K562 (cell line): ENCODE data around the gene SERPINA6. TPM values are rescaled to one million over a fixed set of nuclear protein-coding genes. Genes with fewer than 3 reads are reported as not detected.

Experiments used
- ATAC-seq: fragments of 200-7000 bp; cut with Tn5 transposase; 3 replicates; pipeline ENCODE4 v1.9.1; 2020; ENCODE audit warnings: moderate library complexity
- BruUV-seq: library from RNA; stranded (reverse); fragments of 400-500 nt; replicated peaks from 2 replicates; lab custom pipeline; 2021; lab: Mats Ljungman, UMichigan
- CTCF ChIA-PET: fragments of 300-600 bp; formaldehyde crosslinking; extraction: SDS; loops from one replicate; lab custom pipeline; 2021; ENCODE audit warnings: low intra/inter-chr PET ratio; lab: Yijun Ruan, JAX
- POLR2A ChIA-PET: fragments of 300-600, 350-650 bp; sonication (Branson Sonifier 250); formaldehyde crosslinking; extraction: SDS; loops from one replicate; lab custom pipeline; 2021; ENCODE audit warnings: antibody characterized with exemption, inconsistent platforms; lab: Yijun Ruan, JAX
- DNase-seq, 4 experiments: peaks; one replicate each; pipeline versions ENCODE4 v3.0.0 to v3.0.0-alpha.2; 2011 to 2018; ENCODE audit warnings: low spot score in 3 of 4, mixed read lengths in 3 of 4; ENCODE audit errors: extremely low read depth in 1 of 4
- FAIRE-seq: peaks from 2 replicates; lab custom pipeline; 2011; peaks lifted over from hg19 to GRCh38; lab: Jason Lieb, UNC
- H2AFZ ChIP-seq: 2 replicates; pipeline ENCODE4 v1.6.0; 2011; ENCODE audit warnings: low read depth, low read length, control low read depth, inconsistent platforms
- H3K27ac ChIP-seq: fragments of 200-600 bp; 3 replicates; pipeline ENCODE4 v1.8.0; 2011; ENCODE audit warnings: low read depth, mild to moderate bottlenecking, control low read depth, inconsistent platforms, low read length, moderate library complexity, mixed read lengths; ENCODE audit errors: extremely low read depth
- H3K27me3 ChIP-seq, 2 experiments: fragments of 300-600 bp in 1 of 2; 2 replicates in 1 of 2; 3 replicates in 1 of 2; pipeline versions ENCODE4 v1.6.0 to v1.8.0; 2011; ENCODE audit warnings: inconsistent platforms in 2 of 2, low read length in 2 of 2, mild to moderate bottlenecking in 1 of 2, mixed read lengths in 1 of 2, moderate library complexity in 1 of 2; ENCODE audit not compliant: control insufficient read depth in 2 of 2, insufficient read depth in 2 of 2
- H3K36me3 ChIP-seq: fragments of 300-600 bp; 3 replicates; pipeline ENCODE4 v1.8.0; 2011; ENCODE audit warnings: mild to moderate bottlenecking, low read length, inconsistent platforms; ENCODE audit not compliant: control insufficient read depth, insufficient read depth
- H3K4me1 ChIP-seq, 2 experiments: fragments of 200-600 bp in 1 of 2; replicated peaks in 1 of 2; 2 replicates in 1 of 2; 3 replicates in 1 of 2; pipeline versions ENCODE4 v1.5.1 to v1.8.0; 2011; ENCODE audit warnings: inconsistent platforms in 2 of 2, low read length in 2 of 2, mild to moderate bottlenecking in 1 of 2, mixed read lengths in 1 of 2, moderate library complexity in 1 of 2; ENCODE audit not compliant: control insufficient read depth in 2 of 2, insufficient read depth in 2 of 2
- H3K4me2 ChIP-seq: 2 replicates; pipeline ENCODE4 v1.6.1; 2011; ENCODE audit warnings: low read length, control low read depth, inconsistent platforms, mixed read lengths; ENCODE audit not compliant: insufficient read depth
- H3K4me3 ChIP-seq: fragments of 200-600 bp; sonication (generic), shearing (Covaris generic); 2 replicates; pipeline ENCODE4 v1.5.1; 2016; ENCODE audit warnings: control low read depth, inconsistent platforms
- H3K79me2 ChIP-seq: fragments of 200-600 bp; 3 replicates; pipeline ENCODE4 v1.8.0; 2011; ENCODE audit warnings: low read length, inconsistent platforms; ENCODE audit not compliant: control insufficient read depth, insufficient read depth
- H3K9ac ChIP-seq, 2 experiments: 2 replicates each; pipeline versions ENCODE4 v1.6.0 to v1.6.1; 2011; ENCODE audit warnings: low read depth in 2 of 2, low read length in 2 of 2, control low read depth in 1 of 2, inconsistent platforms in 1 of 2, mild to moderate bottlenecking in 1 of 2, mixed read lengths in 1 of 2; ENCODE audit not compliant: insufficient read depth in 1 of 2
- H3K9me1 ChIP-seq: one replicate; pipeline ENCODE4 v1.6.0; 2011; ENCODE audit warnings: inconsistent platforms, mild to moderate bottlenecking, low read length, moderate library complexity; ENCODE audit not compliant: control insufficient read depth, insufficient read depth
- H3K9me3 ChIP-seq: replicated peaks from 2 replicates; pipeline ENCODE4 v1.5.1; 2011; ENCODE audit warnings: low read depth, low read length, inconsistent platforms; ENCODE audit not compliant: control insufficient read depth, insufficient read depth
- H4K20me1 ChIP-seq: replicated peaks from 2 replicates; pipeline ENCODE4 v1.6.1; 2011; ENCODE audit warnings: low read length, inconsistent platforms, mixed read lengths; ENCODE audit not compliant: control insufficient read depth, insufficient read depth
- GABPB2 ChIP-seq: fragments of 250-450 bp; sonication (Bioruptor Pico); conservative IDR thresholded peaks from 2 replicates; pipeline ENCODE4 v1.5.1; 2021; ENCODE audit warnings: mild to moderate bottlenecking
- HOMEZ ChIP-seq: fragments of 250-450 bp; sonication (Bioruptor Pico); IDR thresholded peaks from 2 replicates; pipeline ENCODE4 v1.4.0; 2020; ENCODE audit warnings: mild to moderate bottlenecking, moderate library complexity
- MNT ChIP-seq, 2 experiments: fragments of 450-650 bp; conservative IDR thresholded peaks; 2 replicates each; pipeline ENCODE4 v1.6.1; 2017; ENCODE audit warnings: mild to moderate bottlenecking in 2 of 2, moderate library complexity in 2 of 2
- PATZ1 ChIP-seq: fragments of 250-450 bp; sonication (Bioruptor Pico); IDR thresholded peaks from 2 replicates; pipeline ENCODE4 v1.5.0; 2020; ENCODE audit warnings: mild to moderate bottlenecking, borderline replicate concordance
- POLR3G ChIP-seq: IDR thresholded peaks from 2 replicates; pipeline ENCODE4 v1.6.1; 2011; ENCODE audit not compliant: insufficient read length, insufficient replicate concordance; ENCODE audit errors: extremely low read depth
- RBBP5 ChIP-seq: fragments of 200-600 bp; sonication (generic); IDR thresholded peaks from 2 replicates; pipeline ENCODE4 v1.6.1; 2012; ENCODE audit warnings: borderline replicate concordance, mild to moderate bottlenecking, low read length, control low read depth, inconsistent platforms; ENCODE audit not compliant: insufficient read depth, poor library complexity, severe bottlenecking
- ZBTB7A ChIP-seq: IDR thresholded peaks from 2 replicates; pipeline ENCODE4 v1.6.1; 2011; ENCODE audit warnings: low read depth, mild to moderate bottlenecking, low read length, moderate library complexity, borderline replicate concordance; ENCODE audit not compliant: control insufficient read depth
- ZNF146 ChIP-seq: IDR thresholded peaks from one replicate; pipeline ENCODE4 v1.6.1; 2018; ENCODE audit warnings: missing compliant biosample characterization; ENCODE audit not compliant: unreplicated experiment
- WGBS: fragments of 100-300 bp; shearing (Covaris generic); methylation state at CpG from one replicate; pipeline ENCODE4 v1.1.6; 2016; ENCODE audit warnings: low coverage, mixed read lengths; ENCODE audit not compliant: insufficient coverage; ENCODE audit errors: missing lambda C conversion rate; 5-methylcytosine and 5-hydroxymethylcytosine counted together
- in situ Hi-C: fragments of 300-500 bp; cut with MboI; formaldehyde crosslinking; loops from 4 replicates; pipeline ENCODE4 v1.15.0; 2018; ENCODE audit warnings: inconsistent platforms, mixed read lengths
- intact Hi-C: fragments of 100-400 bp; cut with micrococcal nuclease; formaldehyde crosslinking; loops from 2 replicates; pipeline ENCODE4 v1.14.2; 2022
- polyA plus RNA-seq, 8 experiments: library from polyadenylated mRNA; depleted of rRNA in 4 of 8; stranded (reverse) in 5 of 8; unstranded in 3 of 8; fragments of >200 nt; fragmentation: Nextera tagmentation in 2 of 8; fragmentation: Illumina TruSeq in 1 of 8; extraction: Ambion mirVana in 2 of 8; extraction: Trizol in 1 of 8; gene quantifications; 2 replicates each; pipeline versions ENCODE4 v1.2.1 to v1.2.3, GENCODE V29; 2011 to 2014; ENCODE audit warnings: inconsistent platforms in 1 of 8, missing spikeins in 1 of 8
- total RNA-seq, 7 experiments: library from RNA; depleted of rRNA in 6 of 7; stranded (reverse); fragments of >200 nt in 6 of 7; fragmentation: Illumina TruSeq in 2 of 7; extraction: Trizol in 2 of 7; gene quantifications; 2 replicates each; pipeline versions ENCODE4 v1.2.1 to v1.2.3, GENCODE V29; 2011 to 2021; ENCODE audit warnings: low replicate concordance in 1 of 7

Gene SERPINA6
- total and polyA plus RNA-seq, 9 of the 15 experiments (the other 6 are each of a cell fraction or from before 2014, with no cell fraction given), result not detected

GRCh38 chr14:94340533-94340932, 17.4 kb upstream of the SERPINA6 start (continued):
- TF ChIP-seq HOMEZ (CRISPR knock-in tag) (no peak), MNT (conservative IDR thresholded peaks at IDR 0.05) (no peak), ZBTB7A (no peak)

GRCh38 chr14:94338023-94338422, 14.9 kb upstream of the SERPINA6 start:
- Histone ChIP-seq H3K36me3 (no peaks in the 10 kb centered on the region), H3K9me1 (no peaks in the 10 kb centered on the region), H3K4me1 (no peaks in the 10 kb centered on the region), H3K4me3 (no peak overlapping the region), H3K27me3 (no peaks in the 10 kb centered on the region), H4K20me1 (no peaks in the 10 kb centered on the region), H3K79me2 (no peaks in the 10 kb centered on the region), H3K9ac (no peak overlapping the region), H3K27ac (no peak overlapping the region), H3K9me3 (no peaks in the 10 kb centered on the region), H2AFZ (no peak overlapping the region), H3K4me2 (no peak overlapping the region)
- no peak for ATAC-seq
- WGBS, result 0% methylated on average over 2 of the region's 2 CpGs
- in situ Hi-C loops, result no loop called here
- BruUV-seq, result no TSS peak
- intact Hi-C loops, result no loop called here
- no peak for TF ChIP-seq MNT (conservative IDR thresholded peaks at IDR 0.05)
- TF ChIP-seq PATZ1 (CRISPR knock-in tag), result no peak
- TF ChIP-seq POLR3G, result no peak
- no peak for TF ChIP-seq RBBP5
- TF ChIP-seq ZNF146 (CRISPR knock-in tag), result no peak
- TF ChIP-seq GABPB2 (CRISPR knock-in tag), result no peak
- FAIRE-seq, result no peak
- ChIA-PET CTCF (no interaction called here), POLR2A (no interaction called here)
- no peak for DNase-seq
